Mucosa of rectum (tissue), 2 donors: ENCODE results near the gene STAT4.
A peak's percentile ranks its signal among the peaks of the same experiment; 100 is the strongest.

Experiments used
- H3K27ac ChIP-seq, 2 donors: one replicate each; pipeline ENCODE4 v1.7.0; 2013; ENCODE audit warnings: inconsistent platforms in 2 of 2, low read depth in 2 of 2, low read length in 2 of 2
- H3K27me3 ChIP-seq, 2 donors: one replicate each; pipeline ENCODE4 v1.7.0; 2013; ENCODE audit warnings: low read length in 2 of 2; ENCODE audit not compliant: control insufficient read depth in 2 of 2, insufficient read depth in 2 of 2
- H3K36me3 ChIP-seq, 2 donors: one replicate each; pipeline ENCODE4 v1.7.0; 2013; ENCODE audit warnings: low read length in 2 of 2; ENCODE audit not compliant: control insufficient read depth in 2 of 2, insufficient read depth in 2 of 2
- H3K4me1 ChIP-seq, 2 donors: one replicate each; pipeline ENCODE4 v1.7.0; 2013; ENCODE audit warnings: low read length in 2 of 2, mild to moderate bottlenecking in 1 of 2; ENCODE audit not compliant: control insufficient read depth in 2 of 2, insufficient read depth in 2 of 2
- H3K4me3 ChIP-seq, 2 donors: one replicate each; pipeline ENCODE4 v1.7.0; 2013; ENCODE audit warnings: low read length in 2 of 2
- H3K9ac ChIP-seq, 2 donors: one replicate each; pipeline ENCODE4 v1.7.0; 2013; ENCODE audit warnings: low read length in 2 of 2, low read depth in 1 of 2, mild to moderate bottlenecking in 1 of 2
- H3K9me3 ChIP-seq, 2 donors: one replicate each; pipeline ENCODE4 v1.7.0; 2013; ENCODE audit warnings: low read length in 2 of 2; ENCODE audit not compliant: control insufficient read depth in 2 of 2
- donor health status: healthy.
- donor health status: Normal muscosa, but diverticular disease.

STAT4 gene

DNA sequence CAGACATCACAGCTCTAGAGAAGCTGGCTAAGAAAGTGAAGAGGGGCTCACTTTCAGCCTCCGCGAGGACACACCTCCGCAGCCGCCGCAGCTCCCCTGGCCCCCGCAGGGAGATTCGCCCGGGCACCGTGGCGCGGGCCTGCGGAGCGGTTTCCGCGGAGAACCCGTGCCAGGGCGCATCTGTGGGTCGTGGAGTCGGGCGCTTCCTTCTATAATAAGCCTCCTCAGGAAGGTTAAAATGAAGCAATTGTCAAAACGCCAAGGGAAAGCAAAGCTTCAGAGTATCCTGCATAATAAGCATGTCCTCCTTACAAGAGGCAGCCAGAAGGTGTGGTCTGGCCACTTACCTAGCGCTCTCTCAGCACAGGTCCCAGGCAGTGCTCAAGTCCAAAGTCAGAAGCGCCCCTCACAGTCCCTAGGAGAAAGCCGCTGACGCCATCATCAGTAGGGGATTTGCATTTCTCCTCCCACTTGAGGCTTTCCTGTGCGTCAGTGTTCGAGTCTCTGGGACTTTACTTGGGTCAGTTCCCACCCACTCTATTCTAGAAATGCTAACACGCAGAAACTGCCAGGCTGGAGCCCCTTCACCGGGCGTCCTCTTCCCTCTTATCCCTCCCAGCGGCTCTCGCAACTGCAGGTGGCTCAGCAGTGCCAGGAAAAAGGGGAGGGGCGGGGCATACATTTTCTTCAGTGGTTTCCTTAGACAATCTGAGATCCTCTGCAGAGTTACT is at the start of gene STAT4:
Gene STAT4 (minus strand): TSS at position 395 of the 731 bp plus-strand sequence. CDS start 2,791 bp downstream, outside the sequence.
- H3K27me3 ChIP-seq = no peaks in the 10 kb centered on the region
- peak within 1 kb of the TSS; percentile 59 to 78 for H3K27ac ChIP-seq
- H3K4me3 ChIP-seq = peak within 1 kb of the TSS; percentile 77 to 83
- H3K4me1 ChIP-seq = peaks cover 3 to 13% of the 10 kb centered on the region in 2 donors
- no peaks in the 10 kb centered on the region for H3K9me3 ChIP-seq
- no peaks in the 10 kb centered on the region for H3K36me3 ChIP-seq
- H3K9ac ChIP-seq = peak within 1 kb of the TSS; percentile 68 to 80

- Histone ChIP-seq H3K9me3 (no peaks in the 10 kb centered on the region), H3K4me3 (no peak overlapping the region), H3K36me3 (no peaks in the 10 kb centered on the region), H3K27me3 (no peaks in the 10 kb centered on the region), H3K4me1 (peaks cover 0 to 5% of the 10 kb centered on the region in 2 donors), H3K9ac (no peak overlapping the region), H3K27ac (no peak overlapping the region)
These were observed 49.2 kb upstream of the STAT4 start for GRCh38 chr2:191199929-191200512.

DNA sequence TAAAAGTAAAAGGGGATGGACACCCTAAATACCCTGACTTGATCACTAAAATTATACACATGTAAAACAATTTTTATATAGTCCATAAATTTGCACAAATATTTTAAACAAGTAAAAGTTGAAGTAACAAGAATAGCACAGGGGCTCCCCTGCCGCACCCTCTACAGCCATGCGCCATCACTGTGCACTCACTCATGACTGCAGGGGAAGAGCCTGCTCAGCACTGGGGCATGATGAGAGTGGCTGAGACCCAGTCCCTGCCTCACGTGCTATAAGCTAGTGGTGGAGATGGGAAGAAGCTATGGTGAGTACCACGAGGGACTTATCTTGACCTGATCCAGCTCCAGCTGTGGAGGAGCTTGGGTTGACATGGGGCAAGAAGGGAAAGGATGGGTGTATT is 47.5 kb upstream of the STAT4 start:
- Histone ChIP-seq H3K27me3 (no peaks in the 10 kb centered on the region), H3K9me3 (no peaks in the 10 kb centered on the region), H3K4me3 (no peak overlapping the region), H3K27ac (no peak overlapping the region), H3K36me3 (no peaks in the 10 kb centered on the region), H3K4me1 (peaks cover 0 to 5% of the 10 kb centered on the region in 2 donors), H3K9ac (no peak overlapping the region)

GRCh38 chr2:191197096-191197495 is 46.3 kb upstream of the STAT4 start:
- Histone ChIP-seq H3K36me3 (no peaks in the 10 kb centered on the region), H3K9ac (no peak overlapping the region), H3K9me3 (no peaks in the 10 kb centered on the region), H3K27me3 (no peaks in the 10 kb centered on the region), H3K27ac (no peak overlapping the region), H3K4me1 (peaks cover 0 to 5% of the 10 kb centered on the region in 2 donors), H3K4me3 (no peak overlapping the region)

DNA sequence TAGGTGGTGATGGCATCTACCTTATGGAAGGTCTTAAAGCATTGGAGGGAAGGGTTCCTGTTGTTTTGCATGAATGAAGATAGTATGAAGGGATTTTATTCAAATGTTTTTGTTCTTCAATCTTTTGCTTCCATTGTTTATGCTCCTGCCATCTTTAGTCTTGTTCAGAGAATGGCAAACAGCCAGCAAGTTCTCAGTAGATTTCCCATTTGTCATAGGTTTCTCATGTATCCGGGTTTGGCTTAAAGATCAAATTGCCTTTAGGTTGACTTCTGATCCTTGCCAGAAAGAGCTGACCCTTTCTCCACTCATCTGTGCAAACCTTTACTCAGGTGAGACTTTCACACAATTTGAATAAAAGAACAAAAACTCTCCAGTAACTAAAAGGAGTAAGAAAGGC is 44.2 kb upstream of the STAT4 start:
- no peak overlapping the region for H3K9ac ChIP-seq
- no peak overlapping the region for H3K4me3 ChIP-seq
- no peaks in the 10 kb centered on the region for H3K36me3 ChIP-seq
- H3K27me3 ChIP-seq = no peaks in the 10 kb centered on the region
- no peaks in the 10 kb centered on the region for H3K9me3 ChIP-seq
- no peaks in the 10 kb centered on the region for H3K4me1 ChIP-seq
- no peak overlapping the region for H3K27ac ChIP-seq

DNA sequence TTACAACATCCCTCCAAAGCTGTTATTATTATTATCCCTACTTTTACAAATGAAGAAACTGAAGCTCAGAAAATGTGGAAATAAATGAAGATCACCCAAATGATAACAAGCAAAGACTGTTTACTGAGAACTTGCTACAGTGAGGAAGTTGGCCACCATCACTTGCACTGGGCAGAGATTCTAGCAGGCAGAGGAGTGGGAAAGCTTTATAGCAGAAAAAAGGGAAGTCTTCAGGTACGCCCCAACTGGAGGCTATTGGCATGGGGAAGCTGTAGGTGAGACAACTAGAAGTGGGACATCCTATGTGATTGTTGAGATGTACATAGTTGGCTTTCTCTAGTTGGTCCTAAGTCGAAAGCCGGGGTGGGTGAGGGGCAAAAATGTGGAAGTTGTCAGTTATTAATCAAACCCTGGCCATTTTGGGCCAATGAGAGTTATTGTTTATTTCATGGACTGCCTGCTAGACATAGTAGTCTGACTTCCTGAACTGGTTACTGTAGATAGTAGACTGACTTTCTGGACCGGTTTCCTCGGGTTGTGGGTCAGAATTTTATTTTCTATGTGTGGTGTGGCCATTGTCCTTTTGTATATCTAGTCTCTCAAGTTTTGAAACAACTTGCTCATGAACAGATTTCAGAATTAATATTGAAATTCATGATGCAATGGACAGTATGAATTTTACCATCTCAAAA is 40.2 kb upstream of the STAT4 start:
- H3K4me1 ChIP-seq = no peaks in the 10 kb centered on the region
- H3K27ac ChIP-seq = no peak overlapping the region
- no peak overlapping the region for H3K4me3 ChIP-seq

GRCh38 chr2:191190435-191190834 is 39.6 kb upstream of the STAT4 start:
- Histone ChIP-seq H3K4me3 (no peak overlapping the region), H3K9me3 (no peaks in the 10 kb centered on the region), H3K9ac (no peak overlapping the region), H3K27ac (no peak overlapping the region), H3K4me1 (no peaks in the 10 kb centered on the region), H3K36me3 (no peaks in the 10 kb centered on the region), H3K27me3 (no peaks in the 10 kb centered on the region)

More for the DNA sequence above, 40.2 kb upstream of the STAT4 start:
- H3K9ac ChIP-seq = no peak overlapping the region
- H3K27me3 ChIP-seq = no peaks in the 10 kb centered on the region
- no peaks in the 10 kb centered on the region for H3K36me3 ChIP-seq
- no peaks in the 10 kb centered on the region for H3K9me3 ChIP-seq

GRCh38 chr2:191189112-191189635 is 38.4 kb upstream of the STAT4 start:
- H3K27ac ChIP-seq = no peak overlapping the region
- no peaks in the 10 kb centered on the region for H3K27me3 ChIP-seq
- H3K36me3 ChIP-seq = no peaks in the 10 kb centered on the region
- H3K9ac ChIP-seq = no peak overlapping the region
- no peaks in the 10 kb centered on the region for H3K9me3 ChIP-seq
- H3K4me1 ChIP-seq = no peaks in the 10 kb centered on the region
- no peak overlapping the region for H3K4me3 ChIP-seq

DNA sequence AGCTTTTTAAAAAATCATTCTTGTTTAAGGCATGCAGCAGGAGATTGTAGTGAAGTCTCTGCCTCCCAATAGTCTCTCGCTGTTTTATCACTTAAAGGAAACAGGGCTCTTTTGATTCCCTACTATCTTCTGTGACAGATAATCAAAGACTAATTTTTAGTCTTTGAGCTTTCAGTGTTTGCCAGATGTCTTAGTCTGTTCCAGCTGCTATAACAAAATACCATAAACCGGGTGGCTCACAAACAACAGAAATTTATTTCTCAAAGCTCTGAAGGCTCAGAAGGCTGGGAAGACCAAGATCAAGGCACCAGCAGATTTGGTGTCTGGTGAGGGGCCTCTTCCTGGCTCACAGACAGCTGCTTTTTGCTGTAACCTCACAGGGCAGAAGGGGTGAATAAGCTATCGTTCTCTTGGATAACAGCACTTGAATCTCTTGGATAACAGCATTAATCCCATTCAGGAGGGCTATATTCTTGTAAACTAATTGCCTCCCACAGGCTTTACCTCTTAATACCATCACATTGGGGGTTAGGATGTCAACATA is 37.8 kb upstream of the STAT4 start:
- Histone ChIP-seq H3K4me1 (no peaks in the 10 kb centered on the region), H3K9me3 (no peaks in the 10 kb centered on the region), H3K9ac (no peak overlapping the region), H3K27me3 (no peaks in the 10 kb centered on the region), H3K36me3 (no peaks in the 10 kb centered on the region), H3K4me3 (no peak overlapping the region), H3K27ac (no peak overlapping the region)
